CD4-positive, alpha-beta T cell treated with Interleukin-6 at 100 ng/mL for 8 hours (primary cell): ENCODE results near the gene ACOXL.
"Not testable (repeated sequence)": the region's sequence is repeated elsewhere in the genome, so short reads cannot be mapped to it uniquely, and the experiment has no call there.

ENCODE experiments used
- DNase-seq: peaks from one replicate; pipeline ENCODE4 v3.0.0-alpha.2; 2020; ENCODE audit warnings: mixed read lengths, low spot score

The ACOXL gene

GRCh38 chr2:111041398-111042202, 309.2 kb downstream of the ACOXL start:
- no peak for DNase-seq

- no peak for DNase-seq
Measured at GRCh38 chr2:111042261-111042660, 309.9 kb downstream of the ACOXL start.

- no peak for DNase-seq
Measured at GRCh38 chr2:111042772-111043771, 310.7 kb downstream of the ACOXL start.

GRCh38 chr2:111044066-111044465, 311.7 kb downstream of the ACOXL start:
- no peak for DNase-seq

- DNase-seq, result not testable (repeated sequence)
Measured at GRCh38 chr2:111045236-111045635, 312.9 kb downstream of the ACOXL start.

- no peak for DNase-seq
Measured at GRCh38 chr2:111045771-111046444, 313.5 kb downstream of the ACOXL start.

- no peak for DNase-seq
Measured at GRCh38 chr2:111046670-111047069, 314.3 kb downstream of the ACOXL start.

- DNase-seq, result no peak
Measured at GRCh38 chr2:111048856-111049768, 316.7 kb downstream of the ACOXL start.

GRCh38 chr2:111049792-111050640, 317.6 kb downstream of the ACOXL start:
- no peak for DNase-seq

- no peak for DNase-seq
Measured at GRCh38 chr2:111050701-111051376, 318.5 kb downstream of the ACOXL start.

- DNase-seq, result no peak
Measured at GRCh38 chr2:111052621-111053020, 320.2 kb downstream of the ACOXL start.

- no peak for DNase-seq
Measured at GRCh38 chr2:111053266-111053665, 320.9 kb downstream of the ACOXL start.

- DNase-seq, result no peak
Measured at GRCh38 chr2:111053825-111054515, 321.6 kb downstream of the ACOXL start.

GRCh38 chr2:111054791-111055691, 322.7 kb downstream of the ACOXL start:
- DNase-seq, result no peak

GRCh38 chr2:111055735-111056134, 323.4 kb downstream of the ACOXL start:
- DNase-seq, result no peak

- DNase-seq, result no peak
Measured at GRCh38 chr2:111057045-111057444, 324.7 kb downstream of the ACOXL start.

- DNase-seq, result no peak
Measured at GRCh38 chr2:111057721-111058120, 325.3 kb downstream of the ACOXL start.

- no peak for DNase-seq
Measured at GRCh38 chr2:111058264-111058663, 325.9 kb downstream of the ACOXL start.
